Liver (tissue), 3 donors: ENCODE measurements around the gene GCN1.

Experiments
- CTCF ChIP-seq: fragments of 150-350 bp; IDR thresholded peaks from 2 replicates; pipeline ENCODE4 v1.5.1; 2017; ENCODE audit warnings: improper control_type of control experiment, low read depth, low read length; ENCODE audit not compliant: missing input control
- EGR1 ChIP-seq, 2 donors: IDR thresholded peaks; 2 replicates each; pipeline ENCODE4 v1.6.1; 2016 to 2018; ENCODE audit warnings: antibody characterized with exemption in 2 of 2, low read depth in 2 of 2
- FOXA2 ChIP-seq: IDR thresholded peaks from 2 replicates; pipeline ENCODE4 v1.6.1; 2016; ENCODE audit warnings: antibody characterized with exemption
- HNF4A ChIP-seq, 2 donors: conservative IDR thresholded peaks; 2 replicates each; pipeline ENCODE4 v1.6.1; 2016; ENCODE audit warnings: antibody characterized with exemption in 2 of 2, mild to moderate bottlenecking in 2 of 2
- SP1 ChIP-seq: IDR thresholded peaks from 2 replicates; pipeline ENCODE4 v1.6.1; 2018; ENCODE audit warnings: antibody characterized with exemption, mild to moderate bottlenecking
- donor health status: healthy.
- donor health status: healthy.

GRCh38 chr12:120142231-120142877 lies 52.2 kb downstream of the GCN1 start:
- no peak for TF ChIP-seq EGR1 (IDR thresholded peaks at IDR 0.05; ENCODE audit: low read depth in 2 of 2)
- no peak for TF ChIP-seq SP1
- TF ChIP-seq CTCF = no peak
- no peak for TF ChIP-seq HNF4A (conservative IDR thresholded peaks at IDR 0.05)
- TF ChIP-seq FOXA2 = no peak
